ENCODE results near the gene MECP2. TPM values are rescaled to one million over a fixed set of nuclear protein-coding genes. Genes with fewer than 3 reads are reported as not detected.

Gene MECP2
- total and polyA plus RNA-seq, 10 of the 15 experiments (the other 5 are each of a cell fraction or from before 2014, with no cell fraction given): 1.3 to 32.7 (median 13.7) TPM

DNA sequence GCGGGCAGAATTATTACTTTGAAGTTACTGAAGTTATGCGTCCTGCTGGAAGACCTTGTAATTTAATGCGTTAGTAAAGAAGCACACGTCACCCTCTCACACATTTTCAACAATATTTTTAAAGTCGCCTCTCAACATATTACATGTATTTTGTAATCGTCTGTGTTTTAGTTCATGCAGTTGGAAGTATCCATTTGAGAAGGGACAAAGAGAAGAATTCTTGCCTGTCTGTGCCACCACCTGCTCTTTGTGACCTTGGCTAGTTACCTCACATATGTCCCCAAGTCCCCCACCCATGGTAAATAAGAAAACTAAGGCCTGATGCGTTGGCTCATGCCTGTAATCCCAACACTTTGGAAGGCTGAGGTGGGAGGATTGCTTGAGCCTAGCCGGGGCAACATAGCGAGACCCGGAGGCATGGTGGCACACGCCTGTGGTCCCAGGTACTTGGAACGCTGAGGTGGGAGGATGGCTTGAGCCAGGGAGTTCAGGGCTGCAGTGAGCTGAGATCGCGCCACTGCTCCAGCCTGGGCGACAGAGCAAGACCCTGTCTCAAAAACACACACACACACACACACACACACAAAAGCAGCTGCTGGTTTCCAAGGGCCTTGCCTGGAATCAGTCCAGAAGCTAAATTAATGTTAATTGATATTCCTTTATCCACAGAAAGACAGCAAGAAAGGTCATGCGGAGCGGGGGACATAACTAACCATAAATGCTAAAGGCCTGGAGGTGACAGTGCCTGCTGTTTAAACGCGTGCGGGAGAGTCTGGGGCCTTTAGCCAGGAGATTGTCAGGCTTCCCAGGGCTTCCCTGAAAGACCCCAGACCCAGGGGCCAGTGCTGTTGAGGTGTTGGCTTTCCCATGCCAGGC is 124.2 kb downstream of the MECP2 start:
- POLR2A ChIA-PET: interaction anchor here (0.7 to 7.9 kb wide), 10 partner anchors 8 to 68 kb away, joined by 3 to 68 read pairs (median 4); partner anchors contain the start of gene ARHGAP4
- H3K27me3 ChIP-seq (replicated peaks in 1 of 2; ENCODE audit: control insufficient read depth in 2 of 2, insufficient read depth in 2 of 2, low read length in 1 of 2): no peaks in the 10 kb centered on the region
- peaks cover 10% of the 10 kb centered on the region for H3K4me1 ChIP-seq (ENCODE audit: control insufficient read depth, insufficient read depth, low read length)
- 54% methylated on average over 20 of the region's 20 CpGs for WGBS (ENCODE audit: insufficient coverage, insufficient replicate concordance, low lambda C conversion rate, missing lambda C conversion rate)
- H3K9ac ChIP-seq (ENCODE audit: control insufficient read depth, insufficient read depth, low read length): peak overlapping the region; percentile 96
- peak overlapping the region; percentile 41 for H2AFZ ChIP-seq (ENCODE audit: control insufficient read depth, low read depth, low read length)
- no peaks in the 10 kb centered on the region; a peak in 1 of 4 replicates for H3K36me3 ChIP-seq (ENCODE audit: control insufficient read depth in 2 of 2, insufficient read depth in 2 of 2, low read length in 1 of 2)
- H3K9me3 ChIP-seq (replicated peaks; ENCODE audit: control insufficient read depth, insufficient read depth, low read length): no peaks in the 10 kb centered on the region
- no peaks in the 10 kb centered on the region for H4K20me1 ChIP-seq (ENCODE audit: control insufficient read depth, insufficient read depth)
- in situ Hi-C loops (cut with MboI): no loop called here
- peak overlapping the region; percentile 89 for H3K4me2 ChIP-seq (ENCODE audit: control insufficient read depth, insufficient read depth)
- FAIRE-seq (no peak), ATAC-seq (no peak), DNase-seq (ENCODE audit: low read depth, low spot score) (no peak)
- RAD21 ChIA-PET (ENCODE audit: unreplicated experiment): interaction anchor here (0.6 to 2.2 kb wide), 7 partner anchors 11 to 47 kb away, joined by 3 to 11 read pairs (median 3); no protein-coding TSS in a partner anchor
- peaks cover 44% of the 10 kb centered on the region for H3K79me2 ChIP-seq (ENCODE audit: control insufficient read depth, insufficient read depth, low read length)
- SMC1A ChIA-PET (ENCODE audit: uncharacterized antibody, unreplicated experiment): interaction anchor here (1.3 kb wide), 2 partner anchors 8 to 30 kb away, joined by 5 to 6 read pairs; no protein-coding TSS in a partner anchor
- CTCF ChIA-PET: interaction anchor here (0.6 to 1.5 kb wide), 4 partner anchors 8 to 79 kb away, joined by 3 to 6 read pairs (median 3); no protein-coding TSS in a partner anchor
- H3K4me3 ChIP-seq: peak overlapping the region; percentile 74
- TSS peak; percentile 89 for BruUV-seq (replicated peaks)
- intact Hi-C loops (cut with micrococcal nuclease; ENCODE audit: unreplicated experiment): loop anchor here (5.0 kb wide), 1 partner anchor 124 kb away; the partner anchor contains the start of gene MECP2
- TF ChIP-seq IKZF2 (IDR thresholded peaks at IDR 0.05): 0 out of 4 replicates have a peak, but pooled peaks of 1 of the 2 experiments have one; percentile 6
- TF ChIP-seq MTA3 (IDR thresholded peaks at IDR 0.05; ENCODE audit: borderline replicate concordance, low read length): peak; percentile 78; the same call in 1 of the 2 replicates
- no peak for TF ChIP-seq TARDBP (IDR thresholded peaks at IDR 0.05; ENCODE audit: borderline replicate concordance)
- TF ChIP-seq, protein P1, sequence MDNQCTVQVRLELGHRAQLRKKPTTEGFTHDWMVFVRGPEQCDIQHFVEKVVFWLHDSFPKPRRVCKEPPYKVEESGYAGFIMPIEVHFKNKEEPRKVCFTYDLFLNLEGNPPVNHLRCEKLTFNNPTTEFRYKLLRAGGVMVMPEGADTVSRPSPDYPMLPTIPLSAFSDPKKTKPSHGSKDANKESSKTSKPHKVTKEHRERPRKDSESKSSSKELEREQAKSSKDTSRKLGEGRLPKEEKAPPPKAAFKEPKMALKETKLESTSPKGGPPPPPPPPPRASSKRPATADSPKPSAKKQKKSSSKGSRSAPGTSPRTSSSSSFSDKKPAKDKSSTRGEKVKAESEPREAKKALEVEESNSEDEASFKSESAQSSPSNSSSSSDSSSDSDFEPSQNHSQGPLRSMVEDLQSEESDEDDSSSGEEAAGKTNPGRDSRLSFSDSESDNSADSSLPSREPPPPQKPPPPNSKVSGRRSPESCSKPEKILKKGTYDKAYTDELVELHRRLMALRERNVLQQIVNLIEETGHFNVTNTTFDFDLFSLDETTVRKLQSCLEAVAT (IDR thresholded peaks at IDR 0.05): peak; percentile 75; the same call in 1 of the 2 replicates
- no peak for TF ChIP-seq SP1 (IDR thresholded peaks at IDR 0.05; ENCODE audit: low read depth, low read length)
- 0 out of 2 replicates have a peak, but pooled peaks have one; percentile 32 for TF ChIP-seq HDGF (IDR thresholded peaks at IDR 0.05)
- H3K27ac ChIP-seq (ENCODE audit: control insufficient read depth, insufficient read depth): peak overlapping the region; percentile 99

Data from GM12878 (cell line).